ENCODE data around the gene SNX18. TPM values are rescaled to one million over a fixed set of nuclear protein-coding genes. Genes with fewer than 3 reads are reported as not detected.
"Not testable (repeated sequence)": the region's sequence is repeated elsewhere in the genome, so short reads cannot be mapped to it uniquely, and the experiment has no call there.

Gene SNX18
- total RNA-seq, 1 donor from 2014 or later, result 18.1 TPM

DNA sequence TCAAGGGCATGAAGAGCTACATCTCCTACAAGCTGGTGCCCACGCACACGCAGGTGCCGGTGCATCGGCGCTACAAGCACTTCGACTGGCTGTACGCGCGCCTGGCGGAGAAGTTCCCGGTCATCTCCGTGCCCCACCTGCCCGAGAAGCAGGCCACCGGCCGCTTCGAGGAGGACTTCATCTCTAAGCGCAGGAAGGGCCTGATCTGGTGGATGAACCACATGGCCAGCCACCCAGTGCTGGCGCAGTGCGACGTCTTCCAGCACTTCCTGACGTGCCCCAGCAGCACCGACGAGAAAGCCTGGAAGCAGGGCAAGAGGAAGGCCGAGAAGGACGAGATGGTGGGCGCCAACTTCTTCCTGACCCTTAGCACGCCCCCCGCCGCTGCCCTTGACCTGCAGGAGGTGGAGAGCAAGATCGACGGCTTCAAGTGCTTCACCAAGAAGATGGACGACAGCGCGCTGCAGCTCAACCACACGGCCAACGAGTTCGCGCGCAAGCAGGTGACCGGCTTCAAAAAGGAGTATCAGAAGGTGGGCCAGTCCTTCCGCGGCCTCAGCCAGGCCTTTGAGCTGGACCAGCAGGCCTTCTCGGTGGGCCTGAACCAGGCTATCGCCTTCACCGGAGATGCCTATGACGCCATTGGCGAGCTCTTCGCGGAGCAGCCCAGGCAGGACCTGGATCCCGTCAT lies 1.4 kb downstream of the SNX18 start:
- intact Hi-C loops (cut with micrococcal nuclease), result loop anchor here (1.0 to 2.0 kb wide), 3 partner anchors 209 to 276 kb away; partner anchors contain the start of gene ARL15

GRCh38 chr5:54519509-54519876 lies 1.9 kb downstream of the SNX18 start:
- intact Hi-C loops (cut with micrococcal nuclease), result loop anchor here (1.0 to 2.0 kb wide), 2 partner anchors 225 to 276 kb away; no protein-coding TSS in a partner anchor

GRCh38 chr5:54520438-54520846 lies 2.9 kb downstream of the SNX18 start:
- intact Hi-C loops (cut with micrococcal nuclease), result no loop called here

DNA sequence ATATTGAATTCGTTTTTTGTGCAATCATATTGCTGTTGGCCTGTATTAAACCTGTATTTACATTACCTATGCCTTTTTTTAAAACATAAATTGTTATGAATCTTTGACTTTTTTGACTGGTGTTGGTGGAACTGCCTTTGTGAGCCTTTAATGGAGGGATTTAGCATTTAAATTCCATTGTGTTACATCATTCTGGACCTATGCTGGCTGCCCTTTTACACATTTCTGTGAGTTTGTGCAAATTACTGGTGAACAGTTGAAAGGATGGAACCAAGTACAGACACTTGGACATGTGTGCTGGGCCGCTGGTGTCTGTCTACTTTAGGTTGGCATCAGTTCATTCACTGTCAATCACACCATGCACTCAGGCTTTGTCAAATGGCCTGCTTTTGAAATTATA lies 3.4 kb downstream of the SNX18 start:
- intact Hi-C loops (cut with micrococcal nuclease), result no loop called here

- intact Hi-C loops (cut with micrococcal nuclease), result no loop called here
These were observed 4.4 kb downstream of the SNX18 start for GRCh38 chr5:54521856-54522479.

GRCh38 chr5:54523534-54523933 lies 6.0 kb downstream of the SNX18 start:
- intact Hi-C loops (cut with micrococcal nuclease), result no loop called here

- intact Hi-C loops (cut with micrococcal nuclease), result no loop called here
These were observed 6.5 kb downstream of the SNX18 start for GRCh38 chr5:54524082-54524481.

DNA sequence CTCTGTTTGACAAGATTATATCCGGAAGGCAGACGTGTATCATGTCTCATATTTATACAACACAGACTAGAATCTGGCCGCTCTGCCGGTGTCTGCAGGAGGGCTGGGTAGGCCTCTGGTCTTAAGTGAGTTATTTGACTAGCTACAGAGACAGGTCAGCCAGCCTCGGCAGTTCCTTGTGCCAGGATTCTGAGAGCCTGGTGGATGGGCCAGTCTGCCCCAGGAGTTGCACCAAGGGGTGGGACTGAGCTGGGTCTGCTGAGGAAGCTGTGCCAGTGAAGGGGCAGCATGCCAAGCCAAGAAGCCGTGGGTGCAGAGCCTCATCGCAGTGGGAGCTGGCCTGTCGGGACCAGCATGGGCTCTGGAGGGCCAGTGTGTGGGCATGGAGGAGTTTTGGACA lies 7.1 kb downstream of the SNX18 start:
- intact Hi-C loops (cut with micrococcal nuclease), result no loop called here

GRCh38 chr5:54525261-54525660 lies 7.7 kb downstream of the SNX18 start:
- intact Hi-C loops (cut with micrococcal nuclease), result no loop called here

- intact Hi-C loops (cut with micrococcal nuclease), result no loop called here
These were observed 8.1 kb downstream of the SNX18 start for GRCh38 chr5:54525692-54526091.

- intact Hi-C loops (cut with micrococcal nuclease), result no loop called here
These were observed 9.2 kb downstream of the SNX18 start for GRCh38 chr5:54526604-54527288.

DNA sequence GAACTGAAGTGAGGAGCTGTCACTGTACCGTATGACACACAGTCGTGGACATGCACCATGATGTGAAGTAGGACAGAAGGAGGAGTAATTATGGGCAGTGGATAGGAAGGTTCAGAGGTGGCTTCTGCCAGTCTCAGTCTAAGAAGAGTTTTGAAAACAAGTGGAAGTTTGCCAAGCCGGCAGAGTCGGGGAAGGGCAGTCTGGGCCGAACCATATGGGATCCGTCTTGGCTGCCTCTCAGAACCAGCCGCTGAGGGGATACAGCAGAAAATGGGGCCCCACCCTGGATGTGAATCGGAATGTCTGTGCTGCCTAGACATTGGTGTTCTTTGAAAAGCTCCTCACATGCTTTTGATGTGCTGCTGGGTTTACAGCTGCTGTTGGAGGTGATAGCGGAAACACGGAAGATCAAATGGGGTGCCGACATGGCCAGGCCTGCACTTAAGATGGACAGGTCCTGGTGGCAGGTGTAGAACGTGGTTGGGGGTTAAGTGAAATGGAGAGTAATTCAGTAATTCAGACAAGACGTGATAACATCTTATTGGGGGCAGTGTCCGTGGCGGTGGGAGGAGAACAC lies 11.2 kb downstream of the SNX18 start:
- intact Hi-C loops (cut with micrococcal nuclease), result no loop called here

DNA sequence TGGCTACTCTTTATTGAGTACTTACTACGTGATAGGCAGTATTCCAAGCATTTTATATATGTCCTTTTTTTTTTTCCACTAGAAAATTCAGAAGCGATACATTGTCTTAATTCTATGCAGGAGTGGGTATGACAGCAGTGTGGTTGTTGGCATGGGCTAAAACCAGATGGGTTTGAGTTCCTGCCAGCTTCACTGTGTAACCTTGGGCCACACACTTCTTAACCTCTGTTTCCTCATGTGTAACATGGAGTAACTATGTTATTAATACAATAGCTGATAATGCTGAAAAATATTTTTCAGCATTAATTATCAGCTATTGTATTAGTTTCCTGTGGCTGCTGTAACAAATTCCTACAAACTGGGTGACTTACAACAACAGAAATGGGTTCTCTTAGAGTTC lies 12.0 kb downstream of the SNX18 start:
- intact Hi-C loops (cut with micrococcal nuclease), result no loop called here

GRCh38 chr5:54531546-54531945 lies 14.0 kb downstream of the SNX18 start:
- intact Hi-C loops (cut with micrococcal nuclease), result no loop called here

DNA sequence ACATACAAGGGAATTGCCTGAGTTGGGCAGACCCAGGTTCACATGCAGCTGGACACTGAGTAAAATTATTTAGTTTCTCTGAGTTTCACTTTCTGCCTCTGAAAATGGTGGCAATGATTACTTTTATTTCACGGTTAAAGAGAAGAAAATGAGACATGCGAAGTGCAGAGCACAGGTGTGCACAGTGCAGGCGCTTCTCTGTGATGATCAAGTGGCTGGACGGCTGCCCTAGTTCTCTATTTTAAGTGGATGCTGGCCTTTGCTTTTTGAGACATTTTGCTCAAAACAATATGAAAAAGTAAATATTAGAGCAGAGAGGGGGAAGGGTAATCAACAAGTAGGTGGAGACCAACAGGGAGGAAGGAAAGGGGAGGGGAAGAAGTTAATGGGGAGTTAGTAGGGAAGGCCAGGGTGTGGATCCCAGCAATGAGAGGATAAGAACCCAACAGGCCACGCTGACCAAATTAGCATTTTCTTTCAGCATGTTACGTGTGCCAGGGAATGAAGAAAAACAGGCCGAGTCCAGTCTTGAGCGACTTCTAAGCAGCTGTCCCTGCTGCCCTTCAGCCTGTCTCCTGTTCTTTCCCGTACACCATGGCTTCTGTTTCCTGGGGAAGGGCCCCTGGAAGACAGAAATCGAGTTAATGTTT lies 16.1 kb downstream of the SNX18 start:
- intact Hi-C loops (cut with micrococcal nuclease), result no loop called here

- intact Hi-C loops (cut with micrococcal nuclease), result no loop called here
These were observed 16.8 kb downstream of the SNX18 start for GRCh38 chr5:54534191-54535004.

DNA sequence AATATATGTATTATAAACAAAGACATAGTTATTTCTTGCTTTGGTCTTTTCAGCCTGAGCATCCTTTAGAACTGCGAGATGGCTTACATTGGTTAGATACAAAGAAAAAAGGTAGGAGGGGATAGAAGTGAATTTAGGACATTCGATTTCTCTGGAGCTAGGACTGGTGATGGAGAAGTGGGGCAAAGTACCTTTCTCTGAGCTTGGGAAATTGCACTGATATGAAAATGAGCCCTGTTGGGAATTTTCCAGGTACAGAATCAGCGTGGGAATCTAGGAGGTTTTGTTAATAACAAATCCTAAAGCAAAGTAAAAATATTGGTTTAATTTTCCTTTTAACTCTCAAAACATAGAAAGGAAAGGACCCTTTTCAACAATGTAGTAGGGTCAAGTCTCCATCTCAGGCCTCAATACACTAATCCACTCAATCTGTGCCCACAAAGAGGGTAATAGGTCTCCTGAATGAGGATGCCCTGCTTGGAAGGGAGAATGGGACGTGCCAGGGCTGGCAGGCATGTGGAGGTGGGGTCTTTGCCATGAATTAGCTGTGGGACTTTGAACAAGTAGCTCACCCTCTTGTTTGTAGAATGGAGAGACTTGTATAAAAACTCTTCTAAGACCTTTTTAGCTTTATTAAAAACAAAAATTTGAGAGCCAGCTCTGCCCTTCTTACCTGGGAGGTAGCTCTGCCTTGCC lies 17.7 kb downstream of the SNX18 start:
- intact Hi-C loops (cut with micrococcal nuclease), result no loop called here

DNA sequence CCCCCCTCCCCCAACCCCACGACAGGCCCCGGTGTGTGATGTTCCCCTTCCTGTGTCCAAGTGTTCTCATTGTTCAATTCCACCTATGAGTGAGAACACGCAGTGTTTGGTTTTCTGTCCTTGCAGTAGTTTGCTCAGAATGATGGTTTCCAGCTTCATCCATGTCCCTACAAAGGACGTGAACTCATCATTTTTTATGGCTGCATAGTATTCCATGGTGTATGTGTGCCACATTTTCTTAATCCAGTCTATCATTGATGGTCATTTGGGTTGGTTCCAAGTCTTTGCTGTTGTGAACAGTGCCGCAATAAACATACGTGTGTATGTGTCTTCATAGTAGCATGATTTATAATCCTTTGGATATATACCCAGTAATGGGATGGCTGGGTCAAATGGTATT lies 18.8 kb downstream of the SNX18 start:
- intact Hi-C loops (cut with micrococcal nuclease), result not testable (repeated sequence)

- intact Hi-C loops (cut with micrococcal nuclease), result not testable (repeated sequence)
These were observed 19.3 kb downstream of the SNX18 start for GRCh38 chr5:54536861-54537260.

- intact Hi-C loops (cut with micrococcal nuclease), result no loop called here
These were observed 20.2 kb downstream of the SNX18 start for GRCh38 chr5:54537725-54538124.
